ENCODE results near the gene PI4KA.
"Not testable (repeated sequence)": the region's sequence is repeated elsewhere in the genome, so short reads cannot be mapped to it uniquely, and the experiment has no call there.

PI4KA gene

DNA sequence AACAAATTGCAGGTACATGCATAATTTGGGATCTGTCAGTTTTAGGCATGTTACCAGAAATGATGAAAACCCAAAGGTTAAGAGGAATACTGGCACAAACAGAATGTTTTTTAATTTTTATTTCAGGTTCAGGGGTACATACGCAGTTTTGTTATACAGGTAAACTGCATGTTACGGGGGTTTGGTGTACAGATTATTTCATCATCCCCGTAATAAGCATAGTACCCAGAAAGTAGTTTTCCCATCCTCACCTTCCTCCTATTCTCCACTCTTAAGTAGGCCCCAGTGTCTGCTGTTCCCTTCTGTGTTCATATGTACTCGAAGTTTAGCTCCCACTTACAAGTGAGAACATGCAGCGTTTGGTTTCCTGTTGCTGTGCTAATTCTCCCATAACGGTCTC lies 33.0 kb downstream of the PI4KA start:
- peaks cover 43% of the 10 kb centered on the region for H3K36me3 ChIP-seq
- TF ChIP-seq, protein P1, sequence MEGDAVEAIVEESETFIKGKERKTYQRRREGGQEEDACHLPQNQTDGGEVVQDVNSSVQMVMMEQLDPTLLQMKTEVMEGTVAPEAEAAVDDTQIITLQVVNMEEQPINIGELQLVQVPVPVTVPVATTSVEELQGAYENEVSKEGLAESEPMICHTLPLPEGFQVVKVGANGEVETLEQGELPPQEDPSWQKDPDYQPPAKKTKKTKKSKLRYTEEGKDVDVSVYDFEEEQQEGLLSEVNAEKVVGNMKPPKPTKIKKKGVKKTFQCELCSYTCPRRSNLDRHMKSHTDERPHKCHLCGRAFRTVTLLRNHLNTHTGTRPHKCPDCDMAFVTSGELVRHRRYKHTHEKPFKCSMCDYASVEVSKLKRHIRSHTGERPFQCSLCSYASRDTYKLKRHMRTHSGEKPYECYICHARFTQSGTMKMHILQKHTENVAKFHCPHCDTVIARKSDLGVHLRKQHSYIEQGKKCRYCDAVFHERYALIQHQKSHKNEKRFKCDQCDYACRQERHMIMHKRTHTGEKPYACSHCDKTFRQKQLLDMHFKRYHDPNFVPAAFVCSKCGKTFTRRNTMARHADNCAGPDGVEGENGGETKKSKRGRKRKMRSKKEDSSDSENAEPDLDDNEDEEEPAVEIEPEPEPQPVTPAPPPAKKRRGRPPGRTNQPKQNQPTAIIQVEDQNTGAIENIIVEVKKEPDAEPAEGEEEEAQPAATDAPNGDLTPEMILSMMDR (IDR thresholded peaks at IDR 0.05; ENCODE audit: low read depth, low read length), result no peak
- H3K4me3 ChIP-seq (ENCODE audit: low read depth, low read length), result no peak overlapping the region
- no peaks in the 10 kb centered on the region for H3K27me3 ChIP-seq
- no peak for DNase-seq
- H3K4me1 ChIP-seq, result no peaks in the 10 kb centered on the region
- H3K9me3 ChIP-seq, result no peaks in the 10 kb centered on the region

GRCh38 chr22:20825216-20825615 lies 33.4 kb downstream of the PI4KA start:
- not testable (repeated sequence) for H3K4me1 ChIP-seq; H3K27me3 ChIP-seq; H3K9me3 ChIP-seq; H3K4me3 ChIP-seq (ENCODE audit: low read depth, low read length); DNase-seq
- H3K36me3 ChIP-seq, result peaks cover 39% of the 10 kb centered on the region

DNA sequence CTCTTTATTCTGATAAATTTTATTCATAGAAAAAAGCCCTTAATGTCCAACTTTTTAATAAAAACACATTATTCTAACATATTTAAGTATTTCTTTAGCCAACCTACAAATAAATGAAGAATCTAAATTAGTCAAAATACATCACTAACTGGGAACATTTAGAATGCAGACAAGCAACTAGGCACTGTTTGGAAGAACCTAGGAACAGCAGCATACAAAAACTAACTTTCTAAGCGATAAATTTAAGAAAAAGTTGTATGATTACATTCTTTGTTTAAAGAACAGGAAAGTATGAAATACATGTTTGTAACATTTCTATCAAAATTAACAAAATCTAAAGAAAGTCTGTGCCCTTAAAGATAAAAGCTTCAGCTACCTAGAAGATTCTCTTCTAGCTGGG lies 35.3 kb downstream of the PI4KA start:
- no peaks in the 10 kb centered on the region for H3K27me3 ChIP-seq
- H3K36me3 ChIP-seq, result peaks cover 50% of the 10 kb centered on the region
- no peak for DNase-seq
- TF ChIP-seq, protein P1 (IDR thresholded peaks at IDR 0.05; ENCODE audit: low read depth, low read length), result no peak
- no peak overlapping the region for H3K4me3 ChIP-seq (ENCODE audit: low read depth, low read length)
- no peaks in the 10 kb centered on the region for H3K4me1 ChIP-seq
- H3K9me3 ChIP-seq, result no peaks in the 10 kb centered on the region

DNA sequence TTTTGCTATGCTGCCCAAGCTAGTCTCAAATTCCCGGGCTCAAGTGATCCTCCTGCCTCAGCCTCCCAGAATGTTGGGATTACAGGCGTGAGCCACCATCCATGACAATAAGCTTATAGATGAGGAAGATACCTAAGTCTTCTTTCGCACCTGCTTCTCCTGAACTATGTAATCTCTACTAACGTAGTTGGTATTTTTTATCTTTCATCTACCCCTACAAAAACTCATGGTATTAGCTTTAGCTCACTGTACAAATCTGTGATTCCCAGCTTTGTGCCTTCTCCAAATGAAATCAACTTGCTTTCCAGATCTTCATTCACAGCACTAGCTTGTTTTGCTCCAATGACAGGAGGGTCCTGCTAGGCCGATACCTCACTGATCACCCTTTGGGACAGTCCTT lies 36.4 kb downstream of the PI4KA start:
- TF ChIP-seq, protein P1 (IDR thresholded peaks at IDR 0.05; ENCODE audit: low read depth, low read length), result no peak
- peaks cover 52% of the 10 kb centered on the region for H3K36me3 ChIP-seq
- H3K27me3 ChIP-seq, result no peaks in the 10 kb centered on the region
- DNase-seq, result no peak
- H3K4me1 ChIP-seq, result no peaks in the 10 kb centered on the region
- no peak overlapping the region for H3K4me3 ChIP-seq (ENCODE audit: low read depth, low read length)
- no peaks in the 10 kb centered on the region for H3K9me3 ChIP-seq

GRCh38 chr22:20821717-20822239 lies 36.8 kb downstream of the PI4KA start:
- H3K4me1 ChIP-seq; DNase-seq; H3K27me3 ChIP-seq; H3K9me3 ChIP-seq; H3K4me3 ChIP-seq (ENCODE audit: low read depth, low read length): not testable (repeated sequence)
- peaks cover 57% of the 10 kb centered on the region for H3K36me3 ChIP-seq

- Histone ChIP-seq H3K9me3 (no peaks in the 10 kb centered on the region), H3K4me1 (no peaks in the 10 kb centered on the region), H3K27me3 (no peaks in the 10 kb centered on the region), H3K36me3 (peaks cover 56% of the 10 kb centered on the region), H3K4me3 (ENCODE audit: low read depth, low read length) (no peak overlapping the region)
- TF ChIP-seq, protein P1 (IDR thresholded peaks at IDR 0.05; ENCODE audit: low read depth, low read length), result no peak
- no peak for DNase-seq
These were observed 39.1 kb downstream of the PI4KA start for GRCh38 chr22:20819471-20819870.

GRCh38 chr22:20818471-20818870 lies 40.1 kb downstream of the PI4KA start:
- Histone ChIP-seq H3K9me3 (no peaks in the 10 kb centered on the region), H3K4me3 (ENCODE audit: low read depth, low read length) (no peak overlapping the region), H3K4me1 (no peaks in the 10 kb centered on the region), H3K27me3 (no peaks in the 10 kb centered on the region), H3K36me3 (peaks cover 59% of the 10 kb centered on the region)
- TF ChIP-seq, protein P1 (IDR thresholded peaks at IDR 0.05; ENCODE audit: low read depth, low read length), result no peak
- no peak for DNase-seq
